ENCODE data around the gene SP140L. TPM values are rescaled to one million over a fixed set of nuclear protein-coding genes. Genes with fewer than 3 reads are reported as not detected.

The SP140L gene
- total RNA-seq, 1 donor from 2014 or later = 112 TPM

DNA sequence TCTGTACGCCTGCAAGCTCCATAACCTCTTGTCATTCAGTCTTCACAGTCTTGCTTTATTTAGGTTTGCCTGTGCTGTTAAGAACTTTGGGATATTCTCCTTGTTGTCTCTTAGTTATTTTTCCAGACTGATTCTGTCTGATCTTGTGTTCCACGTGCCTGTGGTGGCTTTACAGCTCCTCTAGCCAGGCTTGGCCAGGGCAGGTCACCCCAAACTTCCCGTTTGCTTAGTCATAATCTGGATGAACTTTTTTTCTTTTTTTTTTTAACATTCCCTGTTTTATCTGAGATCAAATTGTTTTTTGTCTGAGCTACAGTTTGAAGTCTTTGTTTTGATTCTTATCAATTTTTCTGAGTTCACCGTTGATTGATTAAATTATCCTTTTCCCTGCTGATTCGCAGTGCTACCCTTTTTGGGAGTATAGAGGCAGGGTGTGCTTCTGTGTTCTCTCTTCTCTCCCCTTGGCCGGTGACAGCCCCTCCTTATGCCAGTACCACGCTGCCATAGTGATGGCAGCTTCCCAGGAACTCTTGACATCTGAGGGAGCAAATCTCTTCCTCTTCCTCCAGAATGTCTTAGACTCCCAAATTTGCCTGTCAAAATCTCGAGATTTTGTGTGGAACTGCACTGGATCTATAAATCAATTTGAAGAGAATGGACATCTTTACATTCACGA lies 91.5 kb downstream of the SP140L start:
- no peak for ATAC-seq (ENCODE audit: low read depth)
- TF ChIP-seq, protein P1, sequence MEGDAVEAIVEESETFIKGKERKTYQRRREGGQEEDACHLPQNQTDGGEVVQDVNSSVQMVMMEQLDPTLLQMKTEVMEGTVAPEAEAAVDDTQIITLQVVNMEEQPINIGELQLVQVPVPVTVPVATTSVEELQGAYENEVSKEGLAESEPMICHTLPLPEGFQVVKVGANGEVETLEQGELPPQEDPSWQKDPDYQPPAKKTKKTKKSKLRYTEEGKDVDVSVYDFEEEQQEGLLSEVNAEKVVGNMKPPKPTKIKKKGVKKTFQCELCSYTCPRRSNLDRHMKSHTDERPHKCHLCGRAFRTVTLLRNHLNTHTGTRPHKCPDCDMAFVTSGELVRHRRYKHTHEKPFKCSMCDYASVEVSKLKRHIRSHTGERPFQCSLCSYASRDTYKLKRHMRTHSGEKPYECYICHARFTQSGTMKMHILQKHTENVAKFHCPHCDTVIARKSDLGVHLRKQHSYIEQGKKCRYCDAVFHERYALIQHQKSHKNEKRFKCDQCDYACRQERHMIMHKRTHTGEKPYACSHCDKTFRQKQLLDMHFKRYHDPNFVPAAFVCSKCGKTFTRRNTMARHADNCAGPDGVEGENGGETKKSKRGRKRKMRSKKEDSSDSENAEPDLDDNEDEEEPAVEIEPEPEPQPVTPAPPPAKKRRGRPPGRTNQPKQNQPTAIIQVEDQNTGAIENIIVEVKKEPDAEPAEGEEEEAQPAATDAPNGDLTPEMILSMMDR (IDR thresholded peaks at IDR 0.05) = no peak
- CTCF ChIA-PET = interaction anchor here (0.8 kb wide), 2 partner anchors 184 to 216 kb away, joined by 3 read pairs; no protein-coding TSS in a partner anchor
- Mint-ChIP-seq H3K27me3 (no peaks in the 10 kb centered on the region), H3K36me3 (ENCODE audit: low read depth) (peaks cover 57% of the 10 kb centered on the region), H3K27ac (peak overlapping the region; percentile 84), H3K4me3 (peak overlapping the region; percentile 90), H3K4me1 (peaks cover 82% of the 10 kb centered on the region), H3K9me3 (no peaks in the 10 kb centered on the region)
- intact Hi-C loops (cut with micrococcal nuclease) = loop anchor here (5.0 kb wide), 2 partner anchors 151 to 351 kb away; partner anchors contain the start of gene SLC16A14
- POLR2A ChIA-PET = interaction anchor here (0.6 to 8.3 kb wide), 11 partner anchors 9 to 253 kb away, joined by 3 to 47 read pairs (median 4); no protein-coding TSS in a partner anchor
- no peak for DNase-seq

DNA sequence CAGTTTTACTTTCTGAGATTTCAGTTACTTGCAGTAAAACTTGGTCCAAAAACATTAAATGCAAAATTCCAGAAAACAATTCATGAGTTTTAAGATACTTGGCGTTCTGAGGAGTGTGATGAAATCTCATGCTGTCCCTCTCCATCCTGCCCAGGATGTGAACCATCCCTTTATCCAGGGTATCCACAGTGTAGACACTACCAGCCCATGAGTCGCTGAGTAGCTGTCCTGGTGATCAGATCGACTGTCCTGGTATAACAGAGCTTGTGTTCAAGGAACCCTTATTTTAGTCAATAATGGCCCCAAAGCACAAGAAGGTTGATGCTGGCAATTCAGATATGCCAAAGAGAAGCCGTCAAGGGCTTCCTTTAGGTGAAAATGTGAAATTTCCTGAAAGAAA lies 92.2 kb downstream of the SP140L start:
- no peak for ATAC-seq (ENCODE audit: low read depth)
- POLR2A ChIA-PET = interaction anchor here (1.2 to 8.3 kb wide), 2 partner anchors 16 to 28 kb away, joined by 3 to 47 read pairs; no protein-coding TSS in a partner anchor
- intact Hi-C loops (cut with micrococcal nuclease) = loop anchor here (5.0 kb wide), 2 partner anchors 152 to 352 kb away; partner anchors contain the start of gene SLC16A14
- H3K4me3 Mint-ChIP-seq = peak overlapping the region; percentile 90
- peak overlapping the region; percentile 84 for H3K27ac Mint-ChIP-seq
- TF ChIP-seq, protein P1 (IDR thresholded peaks at IDR 0.05) = no peak
- CTCF ChIA-PET = no interaction called here
- H3K27me3 Mint-ChIP-seq = no peaks in the 10 kb centered on the region
- H3K4me1 Mint-ChIP-seq = peaks cover 82% of the 10 kb centered on the region
- H3K36me3 Mint-ChIP-seq (ENCODE audit: low read depth) = peaks cover 64% of the 10 kb centered on the region
- DNase-seq = no peak
- H3K9me3 Mint-ChIP-seq = no peaks in the 10 kb centered on the region

DNA sequence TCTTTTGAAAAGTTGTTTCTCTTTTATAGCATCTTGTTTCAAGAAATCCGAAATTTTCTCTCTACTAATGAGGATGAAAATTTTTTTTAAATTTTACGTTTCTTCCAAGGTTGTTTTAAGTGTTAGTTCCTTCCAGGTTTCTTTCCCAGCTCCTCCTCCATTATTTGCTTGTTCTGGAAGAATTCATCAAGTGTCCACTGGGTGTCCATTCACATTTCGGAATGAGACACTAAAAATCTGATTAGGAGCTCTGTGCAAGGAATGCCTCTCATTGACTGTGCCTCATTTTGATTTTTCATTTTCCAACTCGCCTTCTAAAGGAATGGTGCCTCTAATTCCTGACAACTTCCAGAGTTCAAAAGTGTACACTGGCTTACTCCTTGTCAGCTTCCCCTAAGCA lies 95.2 kb downstream of the SP140L start:
- ChIA-PET POLR2A (interaction anchor here (0.8 to 1.2 kb wide), 2 partner anchors 11 to 26 kb away, joined by 3 to 6 read pairs; no protein-coding TSS in a partner anchor), CTCF (no interaction called here)
- intact Hi-C loops (cut with micrococcal nuclease) = no loop called here
- Mint-ChIP-seq H3K27me3 (no peaks in the 10 kb centered on the region), H3K4me3 (peak overlapping the region; percentile 35), H3K9me3 (no peaks in the 10 kb centered on the region), H3K27ac (no peak overlapping the region), H3K36me3 (ENCODE audit: low read depth) (peaks cover 85% of the 10 kb centered on the region), H3K4me1 (peaks cover 91% of the 10 kb centered on the region)
- TF ChIP-seq, protein P1 (IDR thresholded peaks at IDR 0.05) = no peak
- no peak for ATAC-seq (ENCODE audit: low read depth)
- no peak for DNase-seq

DNA sequence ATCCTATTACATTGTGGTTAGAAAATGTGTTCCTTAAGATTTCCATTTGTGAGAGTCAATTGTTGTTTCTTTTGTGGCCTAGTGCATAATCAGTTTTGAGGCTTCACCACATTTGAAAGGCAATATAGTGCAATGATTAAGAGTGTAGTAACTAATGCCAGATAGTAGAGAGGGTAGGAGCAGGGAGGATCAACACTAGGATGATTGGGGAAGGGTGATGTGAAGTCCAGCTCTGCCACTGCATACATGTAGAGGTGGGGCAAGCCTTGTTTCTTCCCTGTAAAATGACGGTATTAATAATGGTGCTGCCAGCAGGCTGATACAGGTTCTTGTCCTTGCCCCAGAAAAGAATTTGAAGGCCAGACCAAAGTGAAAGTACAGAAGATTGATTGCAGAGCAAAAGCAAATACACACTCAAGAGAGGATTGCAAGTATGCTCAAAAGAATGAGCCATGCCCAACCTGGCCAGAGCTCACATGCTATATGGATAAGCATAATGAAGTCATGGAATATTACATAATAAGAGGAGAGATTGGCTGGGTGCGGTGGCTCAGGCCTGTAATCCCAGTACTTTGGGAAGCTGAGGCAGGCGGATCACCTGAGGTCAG lies 97.0 kb downstream of the SP140L start:
- peaks cover 84% of the 10 kb centered on the region for H3K36me3 Mint-ChIP-seq (ENCODE audit: low read depth)
- TF ChIP-seq, protein P1 (IDR thresholded peaks at IDR 0.05) = no peak

DNA sequence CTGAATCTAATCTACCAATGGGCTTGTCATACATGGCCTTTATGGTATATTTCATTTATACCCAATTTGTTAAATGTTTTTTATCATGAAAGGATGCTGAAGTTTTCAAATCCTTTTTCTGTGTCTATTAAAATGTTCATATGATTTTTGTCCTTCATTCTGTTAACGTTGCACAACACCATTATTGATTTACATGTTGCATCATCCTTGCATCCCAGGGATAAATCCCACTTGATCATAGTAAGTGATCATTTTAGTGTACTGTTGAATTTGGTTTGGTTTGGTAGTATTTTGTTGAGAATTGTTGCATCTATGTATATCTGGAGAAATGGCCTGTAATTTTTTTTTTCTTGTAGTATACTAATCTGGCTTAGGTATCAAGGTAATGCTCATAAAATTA lies 98.4 kb downstream of the SP140L start:
- H3K9me3 Mint-ChIP-seq = peaks cover 5% of the 10 kb centered on the region
- ATAC-seq (ENCODE audit: low read depth) = no peak
- peak overlapping the region; percentile 8 for H3K4me3 Mint-ChIP-seq
- DNase-seq = no peak
- peaks cover 88% of the 10 kb centered on the region for H3K4me1 Mint-ChIP-seq
- ChIA-PET CTCF (no interaction called here), POLR2A (interaction anchor here (1.4 kb wide), 1 partner anchor 9 kb away, joined by 3 read pairs; no protein-coding TSS in a partner anchor)
- intact Hi-C loops (cut with micrococcal nuclease) = no loop called here
- no peaks in the 10 kb centered on the region for H3K27me3 Mint-ChIP-seq
- H3K36me3 Mint-ChIP-seq (ENCODE audit: low read depth) = peaks cover 82% of the 10 kb centered on the region
- TF ChIP-seq, protein P1 (IDR thresholded peaks at IDR 0.05) = no peak
- H3K27ac Mint-ChIP-seq = peak overlapping the region; percentile 25

More for the DNA sequence above, 97.0 kb downstream of the SP140L start:
- peaks cover 2% of the 10 kb centered on the region for H3K9me3 Mint-ChIP-seq
- CTCF ChIA-PET = interaction anchor here (0.8 to 0.9 kb wide), 2 partner anchors 75 to 221 kb away, joined by 3 to 4 read pairs; no protein-coding TSS in a partner anchor
- H3K27ac Mint-ChIP-seq = peak overlapping the region; percentile 64
- H3K4me3 Mint-ChIP-seq = peak overlapping the region; percentile 51
- H3K4me1 Mint-ChIP-seq = peaks cover 90% of the 10 kb centered on the region
- POLR2A ChIA-PET = interaction anchor here (0.8 to 1.1 kb wide), 2 partner anchors 8 to 11 kb away, joined by 4 to 5 read pairs; no protein-coding TSS in a partner anchor
- no peak for DNase-seq
- ATAC-seq (ENCODE audit: low read depth) = no peak
- H3K27me3 Mint-ChIP-seq = no peaks in the 10 kb centered on the region
- intact Hi-C loops (cut with micrococcal nuclease) = loop anchor here (1.0 kb wide), 1 partner anchor 7 kb away; no protein-coding TSS in a partner anchor
